ENCODE data around the gene CIZ1.

GRCh38 chr9:128120061-128120740 is 71.2 kb downstream of the CIZ1 start:
- TF ChIP-seq ZNF274 (IDR thresholded peaks at IDR 0.05; ENCODE audit: low read depth, low read length) (no peak), YY1 (IDR thresholded peaks at IDR 0.05; ENCODE audit: insufficient read depth, insufficient read length) (no peak)
